ENCODE results near the gene TMEM255A. TPM values are rescaled to one million over a fixed set of nuclear protein-coding genes. Genes with fewer than 3 reads are reported as not detected.

The TMEM255A gene
- total and polyA plus RNA-seq, 2 donors (not counting 1 experiment from before 2014, with no cell fraction given), result under 0.01 to 0.93 TPM

DNA sequence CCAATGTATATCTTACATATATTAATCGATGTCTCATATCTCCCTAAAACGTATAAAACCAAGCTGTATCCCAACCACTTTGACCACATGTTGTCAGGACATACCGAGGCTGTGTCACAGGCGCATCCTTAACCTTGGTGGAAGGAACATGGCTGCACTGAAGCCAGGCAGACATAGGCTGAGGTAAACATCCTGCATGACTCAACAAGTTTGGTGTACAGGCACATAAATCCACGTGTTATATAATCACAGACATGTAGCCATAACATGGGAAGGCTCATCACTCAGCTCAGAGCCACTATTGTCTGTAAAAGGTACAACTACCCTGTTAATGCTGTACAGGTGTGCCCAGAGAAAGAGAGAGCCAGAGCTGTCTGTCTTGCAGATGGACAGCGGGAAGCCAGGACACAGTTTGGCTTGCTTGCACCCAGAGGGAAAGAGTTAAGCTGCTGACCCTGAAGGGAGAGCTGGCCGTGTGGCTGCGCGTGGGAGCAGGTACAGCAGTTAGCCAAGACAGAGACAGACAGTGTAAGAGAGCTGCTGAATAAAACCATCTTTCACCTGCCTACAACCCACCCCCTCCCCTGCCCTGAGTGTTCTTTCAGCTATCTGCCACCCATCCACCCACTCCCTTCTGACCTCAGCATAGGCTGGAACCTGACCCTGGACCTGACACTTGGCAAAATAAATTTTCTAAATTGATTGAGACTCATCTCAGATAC lies 82.9 kb downstream of the TMEM255A start:
- Histone ChIP-seq H3K27ac (ENCODE audit: insufficient read depth, low read length) (no peak overlapping the region), H3K4me2 (ENCODE audit: extremely low read depth, insufficient read depth, low read length) (no peak overlapping the region)

GRCh38 chrX:120224388-120224787 lies 86.9 kb downstream of the TMEM255A start:
- Histone ChIP-seq H2AFZ (ENCODE audit: low read length) (no peak overlapping the region), H3K79me2 (ENCODE audit: control insufficient read depth, insufficient read depth, low read length) (no peaks in the 10 kb centered on the region), H3K4me2 (ENCODE audit: extremely low read depth, insufficient read depth, low read length) (no peak overlapping the region), H3K36me3 (ENCODE audit: control insufficient read depth, insufficient read depth, low read length) (no peaks in the 10 kb centered on the region), H3K9me3 (ENCODE audit: control insufficient read depth, insufficient read depth, low read depth, low read length) (no peaks in the 10 kb centered on the region), H4K20me1 (ENCODE audit: control insufficient read depth, extremely low read depth, insufficient read depth, low read length) (no peaks in the 10 kb centered on the region), H3K27me3 (ENCODE audit: control insufficient read depth, insufficient read depth, low read length) (no peaks in the 10 kb centered on the region), H3K4me1 (ENCODE audit: control insufficient read depth, extremely low read depth, insufficient read depth, low read length) (no peaks in the 10 kb centered on the region), H3K9ac (ENCODE audit: insufficient read depth, low read length) (no peak overlapping the region), H3K4me3 (replicated peaks in 1 of 4; ENCODE audit: control extremely low read depth in 1 of 4, insufficient read depth in 1 of 4, low read depth in 3 of 4, low read length in 4 of 4) (no peak overlapping the region), H3K27ac (ENCODE audit: insufficient read depth, low read length) (no peak overlapping the region)
- TF ChIP-seq, protein P1, sequence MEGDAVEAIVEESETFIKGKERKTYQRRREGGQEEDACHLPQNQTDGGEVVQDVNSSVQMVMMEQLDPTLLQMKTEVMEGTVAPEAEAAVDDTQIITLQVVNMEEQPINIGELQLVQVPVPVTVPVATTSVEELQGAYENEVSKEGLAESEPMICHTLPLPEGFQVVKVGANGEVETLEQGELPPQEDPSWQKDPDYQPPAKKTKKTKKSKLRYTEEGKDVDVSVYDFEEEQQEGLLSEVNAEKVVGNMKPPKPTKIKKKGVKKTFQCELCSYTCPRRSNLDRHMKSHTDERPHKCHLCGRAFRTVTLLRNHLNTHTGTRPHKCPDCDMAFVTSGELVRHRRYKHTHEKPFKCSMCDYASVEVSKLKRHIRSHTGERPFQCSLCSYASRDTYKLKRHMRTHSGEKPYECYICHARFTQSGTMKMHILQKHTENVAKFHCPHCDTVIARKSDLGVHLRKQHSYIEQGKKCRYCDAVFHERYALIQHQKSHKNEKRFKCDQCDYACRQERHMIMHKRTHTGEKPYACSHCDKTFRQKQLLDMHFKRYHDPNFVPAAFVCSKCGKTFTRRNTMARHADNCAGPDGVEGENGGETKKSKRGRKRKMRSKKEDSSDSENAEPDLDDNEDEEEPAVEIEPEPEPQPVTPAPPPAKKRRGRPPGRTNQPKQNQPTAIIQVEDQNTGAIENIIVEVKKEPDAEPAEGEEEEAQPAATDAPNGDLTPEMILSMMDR (conservative IDR thresholded peaks at IDR 0.05 in 1 of 2, IDR thresholded peaks at IDR 0.05 in 1 of 2; ENCODE audit: low read depth in 1 of 2, low read length in 2 of 2), result no peak
- no peak for TF ChIP-seq EZH2 (IDR thresholded peaks at IDR 0.05; ENCODE audit: low read length, missing control alignments)
- no peak for DNase-seq (ENCODE audit: low read depth in 2 of 2)

More for the DNA sequence above, 82.9 kb downstream of the TMEM255A start:
- TF ChIP-seq EZH2 (IDR thresholded peaks at IDR 0.05; ENCODE audit: low read length, missing control alignments), result no peak
- TF ChIP-seq, protein P1 (conservative IDR thresholded peaks at IDR 0.05 in 1 of 2, IDR thresholded peaks at IDR 0.05 in 1 of 2; ENCODE audit: low read depth in 1 of 2, low read length in 2 of 2), result no peak
- H2AFZ ChIP-seq (ENCODE audit: low read length), result no peak overlapping the region
- no peaks in the 10 kb centered on the region for H4K20me1 ChIP-seq (ENCODE audit: control insufficient read depth, extremely low read depth, insufficient read depth, low read length)
- no peak for DNase-seq (ENCODE audit: low read depth in 2 of 2)
- no peak overlapping the region for H3K9ac ChIP-seq (ENCODE audit: insufficient read depth, low read length)
- no peaks in the 10 kb centered on the region for H3K79me2 ChIP-seq (ENCODE audit: control insufficient read depth, insufficient read depth, low read length)
- H3K36me3 ChIP-seq (ENCODE audit: control insufficient read depth, insufficient read depth, low read length), result no peaks in the 10 kb centered on the region
- H3K4me3 ChIP-seq (replicated peaks in 1 of 4; ENCODE audit: control extremely low read depth in 1 of 4, insufficient read depth in 1 of 4, low read depth in 3 of 4, low read length in 4 of 4), result no peak overlapping the region
- H3K27me3 ChIP-seq (ENCODE audit: control insufficient read depth, insufficient read depth, low read length), result no peaks in the 10 kb centered on the region
- H3K4me1 ChIP-seq (ENCODE audit: control insufficient read depth, extremely low read depth, insufficient read depth, low read length), result no peaks in the 10 kb centered on the region
- no peaks in the 10 kb centered on the region for H3K9me3 ChIP-seq (ENCODE audit: control insufficient read depth, insufficient read depth, low read depth, low read length)

- no peak overlapping the region for H3K4me3 ChIP-seq (replicated peaks in 1 of 4; ENCODE audit: control extremely low read depth in 1 of 4, insufficient read depth in 1 of 4, low read depth in 3 of 4, low read length in 4 of 4)
- TF ChIP-seq, protein P1 (conservative IDR thresholded peaks at IDR 0.05 in 1 of 2, IDR thresholded peaks at IDR 0.05 in 1 of 2; ENCODE audit: low read depth in 1 of 2, low read length in 2 of 2), result no peak
- no peak for TF ChIP-seq EZH2 (IDR thresholded peaks at IDR 0.05; ENCODE audit: low read length, missing control alignments)
- H3K27ac ChIP-seq (ENCODE audit: insufficient read depth, low read length), result no peak overlapping the region
Measured at GRCh38 chrX:120223374-120223773, 87.9 kb downstream of the TMEM255A start.

More at GRCh38 chrX:120223374-120223773, 87.9 kb downstream of the TMEM255A start:
- H3K4me1 ChIP-seq (ENCODE audit: control insufficient read depth, extremely low read depth, insufficient read depth, low read length), result no peaks in the 10 kb centered on the region
- H3K9ac ChIP-seq (ENCODE audit: insufficient read depth, low read length), result no peak overlapping the region
- H4K20me1 ChIP-seq (ENCODE audit: control insufficient read depth, extremely low read depth, insufficient read depth, low read length), result no peaks in the 10 kb centered on the region
- DNase-seq (ENCODE audit: low read depth in 2 of 2), result no peak
- no peaks in the 10 kb centered on the region for H3K36me3 ChIP-seq (ENCODE audit: control insufficient read depth, insufficient read depth, low read length)
- H3K4me2 ChIP-seq (ENCODE audit: extremely low read depth, insufficient read depth, low read length), result no peak overlapping the region
- no peaks in the 10 kb centered on the region for H3K79me2 ChIP-seq (ENCODE audit: control insufficient read depth, insufficient read depth, low read length)
- H3K27me3 ChIP-seq (ENCODE audit: control insufficient read depth, insufficient read depth, low read length), result no peaks in the 10 kb centered on the region
- no peaks in the 10 kb centered on the region for H3K9me3 ChIP-seq (ENCODE audit: control insufficient read depth, insufficient read depth, low read depth, low read length)
- no peak overlapping the region for H2AFZ ChIP-seq (ENCODE audit: low read length)

All from fibroblast of lung (primary cell).